Astrocyte of the spinal cord (primary cell): Measurements from ENCODE around the gene TACC2.

Experiments used
- DNase-seq: peaks from one replicate; pipeline ENCODE4 v3.0.0; 2011; ENCODE audit warnings: low read depth, low spot score
- H3K4me3 ChIP-seq: 2 replicates; pipeline ENCODE4 v1.5.1; 2011; ENCODE audit warnings: low read depth, mild to moderate bottlenecking, low read length, moderate library complexity
- CTCF ChIP-seq: IDR thresholded peaks from 2 replicates; pipeline ENCODE4 v1.5.1; 2012; ENCODE audit warnings: low read depth, mild to moderate bottlenecking, low read length, inconsistent platforms
- in situ Hi-C: cut with HindIII; loops from 2 replicates; pipeline ENCODE4 v1.10.0; 2017; ENCODE audit warnings: low sequenced_read_pairs

Gene TACC2

DNA sequence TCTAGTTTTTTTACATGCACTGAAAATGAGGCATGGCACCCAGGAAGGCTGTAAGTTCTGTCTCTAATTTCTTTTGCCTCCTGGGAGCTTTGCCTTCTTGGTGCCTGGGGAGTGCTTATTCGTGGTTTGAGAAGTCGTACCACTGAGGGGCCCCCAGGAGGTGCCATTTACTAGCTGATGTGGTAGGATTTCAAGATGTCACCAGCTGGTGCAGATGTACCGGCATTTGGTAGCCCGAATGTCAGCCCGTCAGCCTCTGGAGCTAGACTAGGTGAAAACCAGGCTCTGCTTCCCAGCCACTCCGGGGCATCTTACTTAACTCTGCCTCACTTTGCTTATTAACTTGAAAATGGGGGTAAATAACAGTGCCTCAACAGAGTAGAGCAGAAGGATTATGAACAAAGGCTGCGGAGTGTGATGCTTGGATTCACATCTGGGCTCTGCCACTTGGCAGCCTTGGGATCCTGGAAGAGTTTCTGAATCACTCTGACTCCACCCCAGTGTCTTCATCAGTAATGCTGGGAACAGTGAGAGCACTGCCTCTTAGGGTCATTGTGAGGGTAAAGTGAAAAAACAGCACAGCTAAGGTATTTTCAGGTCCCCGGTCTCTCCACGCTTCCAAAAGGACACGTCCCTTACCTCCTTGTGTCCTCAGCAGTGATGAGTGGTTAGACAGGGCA lies 250.8 kb downstream of the TACC2 start:
- no peak overlapping the region for H3K4me3 ChIP-seq
- peak; percentile 19 for DNase-seq
- in situ Hi-C loops: no loop called here
- no peak for TF ChIP-seq CTCF

- no peak for DNase-seq
- TF ChIP-seq CTCF: no peak
- no peak overlapping the region for H3K4me3 ChIP-seq
- in situ Hi-C loops: no loop called here
Measured at GRCh38 chr10:122240401-122240800, 251.4 kb downstream of the TACC2 start.

DNA sequence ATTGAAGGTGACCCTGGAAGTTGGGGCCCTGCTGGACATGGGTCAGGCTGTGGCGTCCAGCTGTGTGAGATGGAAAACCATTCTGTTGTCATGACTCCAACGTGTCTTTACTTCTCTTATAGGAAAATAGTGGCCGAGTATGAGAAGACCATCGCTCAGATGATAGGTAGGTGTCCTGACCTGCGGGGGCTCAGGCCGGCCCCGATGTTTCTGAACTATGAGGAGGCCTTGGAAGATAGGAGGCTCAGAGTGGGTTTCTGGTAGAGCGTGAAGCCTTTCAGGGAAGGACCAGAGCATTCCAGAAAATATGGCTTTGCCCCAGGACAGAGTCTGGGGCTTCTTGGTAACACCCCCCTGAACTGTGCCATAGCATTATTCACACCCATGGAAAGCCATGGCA lies 252.9 kb downstream of the TACC2 start:
- in situ Hi-C loops: no loop called here
- TF ChIP-seq CTCF: no peak
- no peak overlapping the region for H3K4me3 ChIP-seq
- no peak for DNase-seq

DNA sequence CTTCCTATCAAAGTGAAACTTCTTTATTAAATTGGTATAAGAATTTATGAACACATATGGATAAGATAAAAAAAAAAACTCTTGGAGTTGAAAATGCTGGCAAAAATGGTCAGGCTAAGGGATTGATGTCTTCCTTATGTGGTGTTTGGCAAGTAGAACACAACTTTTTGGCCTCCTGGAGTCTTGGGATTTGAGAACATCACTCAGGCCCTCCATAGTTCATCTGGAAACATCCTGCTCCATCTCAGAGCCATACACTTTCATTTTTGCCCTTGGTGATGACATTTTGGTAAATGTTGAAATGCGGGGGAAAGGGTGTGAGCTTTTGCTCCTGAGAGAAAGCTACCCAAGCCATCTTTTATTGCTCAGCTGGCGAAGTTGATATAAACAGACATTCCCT lies 254.6 kb downstream of the TACC2 start:
- H3K4me3 ChIP-seq: no peak overlapping the region
- TF ChIP-seq CTCF: no peak
- no peak for DNase-seq
- in situ Hi-C loops: no loop called here

GRCh38 chr10:122244001-122244975 lies 255.3 kb downstream of the TACC2 start:
- in situ Hi-C loops: no loop called here
- no peak for DNase-seq
- H3K4me3 ChIP-seq: no peak overlapping the region
- no peak for TF ChIP-seq CTCF

DNA sequence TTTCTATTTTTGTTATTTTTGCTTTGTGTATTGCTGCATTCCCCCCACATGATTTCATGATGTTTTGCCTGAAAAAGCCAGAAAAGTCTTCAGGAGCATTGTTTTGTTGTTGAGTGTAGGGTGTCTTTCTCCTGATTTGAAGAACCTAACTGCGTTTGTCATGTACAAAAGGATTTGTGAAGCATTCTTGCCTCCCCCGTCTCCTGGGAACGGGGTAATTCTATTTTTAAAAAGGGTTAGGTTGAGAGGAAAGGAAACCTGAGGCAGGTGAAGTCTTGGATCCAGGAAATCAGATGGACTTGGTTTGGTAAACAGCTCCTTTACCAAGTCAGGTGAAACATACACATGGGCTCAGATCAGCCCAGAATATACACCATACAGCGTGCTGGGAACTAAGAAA lies 256.2 kb downstream of the TACC2 start:
- TF ChIP-seq CTCF: no peak
- in situ Hi-C loops: no loop called here
- H3K4me3 ChIP-seq: no peak overlapping the region
- no peak for DNase-seq
